HepG2 (cell line): ENCODE results near the gene GAREM1. TPM values are rescaled to one million over a fixed set of nuclear protein-coding genes. Genes with fewer than 3 reads are reported as not detected.

ENCODE experiments used
- ASH2L ChIP-seq: fragments of 300-600, 200-600 bp; sonication (generic); IDR thresholded peaks from 2 replicates; pipeline ENCODE4 v1.7.0; 2017; ENCODE audit warnings: low read depth, mild to moderate bottlenecking, moderate library complexity, mixed read lengths, low read length; ENCODE audit not compliant: insufficient read length
- CBFB ChIP-seq: sonication (generic); formaldehyde crosslinking; IDR thresholded peaks from 2 replicates; pipeline ENCODE4 v1.4.0; 2020; ENCODE audit warnings: missing genetic modification reagents
- CBX2 ChIP-seq, 2 experiments: fragments of 200-600 bp in 1 of 2; sonication (generic); formaldehyde crosslinking in 1 of 2; IDR thresholded peaks; 2 replicates each; pipeline versions ENCODE4 v1.7.0 to v1.8.1; 2018 to 2022; ENCODE audit warnings: low read depth in 2 of 2, low read length in 1 of 2, mild to moderate bottlenecking in 1 of 2, missing genetic modification reagents in 1 of 2
- CC2D1A ChIP-seq: sonication (generic); formaldehyde crosslinking; IDR thresholded peaks from 2 replicates; pipeline ENCODE4 v1.8.1; 2023; ENCODE audit warnings: mild to moderate bottlenecking, missing genetic modification reagents
- IKZF4 ChIP-seq: sonication (generic); formaldehyde crosslinking; IDR thresholded peaks from 2 replicates; pipeline ENCODE4 v1.5.1; 2020; ENCODE audit warnings: borderline replicate concordance, mild to moderate bottlenecking, low read depth, missing genetic modification reagents; ENCODE audit errors: not compliant biosample characterization
- MAF1 ChIP-seq: sonication (generic); formaldehyde crosslinking; IDR thresholded peaks from 2 replicates; pipeline ENCODE4 v1.5.0; 2020; ENCODE audit warnings: missing genetic modification reagents, borderline replicate concordance
- PHF5A ChIP-seq: IDR thresholded peaks from one replicate; pipeline ENCODE4 v1.6.1; 2018; ENCODE audit warnings: low read depth, missing genetic modification reagents; ENCODE audit not compliant: unreplicated experiment
- RAD51 ChIP-seq: fragments of 450-650 bp; IDR thresholded peaks from 2 replicates; pipeline ENCODE4 v1.6.1; 2016; ENCODE audit warnings: borderline replicate concordance
- ZKSCAN8 ChIP-seq: IDR thresholded peaks from 2 replicates; pipeline ENCODE4 v1.6.1; 2016; ENCODE audit warnings: borderline replicate concordance, missing genetic modification reagents, missing compliant biosample characterization
- ZNF383 ChIP-seq: sonication (generic); formaldehyde crosslinking; IDR thresholded peaks from 2 replicates; pipeline ENCODE4 v1.4.0; 2020; ENCODE audit warnings: missing genetic modification reagents, mild to moderate bottlenecking, borderline replicate concordance
- ZNF841 ChIP-seq: sonication (generic); formaldehyde crosslinking; IDR thresholded peaks from 2 replicates; pipeline ENCODE4 v1.8.1; 2023; ENCODE audit warnings: missing genetic modification reagents, borderline replicate concordance
- polyA plus RNA-seq, 8 experiments: library from polyadenylated mRNA; depleted of rRNA in 3 of 8; stranded (reverse) in 7 of 8; unstranded in 1 of 8; fragments of >200 nt; fragmentation: Illumina TruSeq in 4 of 8; extraction: Trizol in 4 of 8; gene quantifications; 2 replicates each; pipeline versions ENCODE4 v1.2.1 to v1.2.3, GENCODE V29; 2011 to 2016; ENCODE audit warnings: low read depth in 4 of 8, missing spikeins in 1 of 8, mixed read lengths in 1 of 8; ENCODE audit not compliant: insufficient read depth in 1 of 8
- total RNA-seq, 5 experiments: library from RNA; depleted of rRNA; stranded (reverse); fragments of >200 nt; fragmentation: Illumina TruSeq; extraction: Trizol; gene quantifications; 2 replicates each; pipeline ENCODE4 v1.2.3, GENCODE V29; 2016; ENCODE audit warnings: low read depth in 1 of 5
- TF ChIP-seq, protein P1 (sequence below): sonication (generic); formaldehyde crosslinking; IDR thresholded peaks from 2 replicates; pipeline ENCODE4 v1.4.0; 2020; ENCODE audit warnings: low read depth, mild to moderate bottlenecking, missing genetic modification reagents
- TF ChIP-seq, protein P2 (sequence below): sonication (generic); formaldehyde crosslinking; IDR thresholded peaks from 2 replicates; pipeline ENCODE4 v1.5.0; 2020; ENCODE audit warnings: missing genetic modification reagents, mild to moderate bottlenecking, borderline replicate concordance
- TF ChIP-seq, protein P3 (sequence below): sonication (generic); formaldehyde crosslinking; IDR thresholded peaks from 2 replicates; pipeline ENCODE4 v1.4.0; 2020; ENCODE audit warnings: mild to moderate bottlenecking, missing genetic modification reagents, borderline replicate concordance
- TF ChIP-seq, protein P4 (sequence below): IDR thresholded peaks from 2 replicates; pipeline ENCODE4 v1.6.1; 2016; ENCODE audit warnings: missing genetic modification reagents, missing compliant biosample characterization
- TF ChIP-seq, protein P5 (sequence below): sonication (generic); formaldehyde crosslinking; IDR thresholded peaks from 2 replicates; pipeline ENCODE4 v1.4.0; 2020; ENCODE audit warnings: missing genetic modification reagents, mild to moderate bottlenecking, borderline replicate concordance

Gene GAREM1
- total and polyA plus RNA-seq, 2 of the 13 experiments (the other 11 are each of a cell fraction or from before 2014, with no cell fraction given): 2.5 to 2.9 TPM

DNA sequence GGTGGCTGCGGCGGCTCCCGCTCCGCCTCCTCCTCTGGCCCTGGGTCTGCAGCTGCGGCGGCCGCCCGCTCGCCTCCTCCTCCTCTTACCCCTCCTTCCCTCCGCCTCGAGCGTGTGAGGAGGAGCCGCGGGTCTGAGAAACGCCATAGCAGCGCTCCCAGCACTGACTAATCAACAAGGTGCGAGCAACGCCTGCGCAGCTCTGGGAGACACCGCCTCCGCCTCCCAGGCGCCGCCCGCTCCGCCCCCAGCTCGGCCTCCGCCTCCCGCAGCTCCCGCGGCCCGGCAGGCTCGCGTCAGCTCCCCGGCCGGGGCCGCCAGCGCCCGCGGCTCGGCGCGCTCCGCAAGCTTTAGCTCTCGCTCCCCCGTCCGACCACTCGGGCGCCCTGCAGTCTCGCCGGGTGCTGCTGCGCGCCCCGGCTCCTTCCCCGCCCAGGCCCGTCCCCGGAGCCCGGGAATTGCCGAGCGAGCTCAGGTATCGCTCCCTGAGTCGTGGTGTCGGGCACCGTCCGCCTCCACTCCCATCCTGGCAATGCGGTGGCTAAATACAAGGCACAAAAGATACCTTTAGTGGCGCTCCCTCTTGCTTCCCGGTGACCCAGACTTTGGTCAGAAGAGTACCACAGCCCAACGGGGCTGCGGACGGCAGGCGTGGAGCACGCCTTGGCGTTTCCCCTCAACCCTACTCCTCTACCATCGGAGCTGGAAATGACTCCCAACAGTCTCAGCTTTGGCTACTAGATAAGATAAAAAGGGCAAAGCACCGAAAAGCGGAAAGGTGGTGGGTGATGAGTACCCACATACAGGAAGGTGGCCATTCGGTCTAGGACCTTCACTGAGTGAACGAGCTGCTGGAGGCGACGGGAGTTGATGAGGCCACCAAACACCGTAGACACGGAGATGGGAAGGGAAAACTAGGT lies at the start of gene GAREM1 (continued):
- no peak for TF ChIP-seq CBFB (CRISPR knock-in tag)
- no peak for TF ChIP-seq PHF5A (CRISPR knock-in tag)
- TF ChIP-seq, protein P1, sequence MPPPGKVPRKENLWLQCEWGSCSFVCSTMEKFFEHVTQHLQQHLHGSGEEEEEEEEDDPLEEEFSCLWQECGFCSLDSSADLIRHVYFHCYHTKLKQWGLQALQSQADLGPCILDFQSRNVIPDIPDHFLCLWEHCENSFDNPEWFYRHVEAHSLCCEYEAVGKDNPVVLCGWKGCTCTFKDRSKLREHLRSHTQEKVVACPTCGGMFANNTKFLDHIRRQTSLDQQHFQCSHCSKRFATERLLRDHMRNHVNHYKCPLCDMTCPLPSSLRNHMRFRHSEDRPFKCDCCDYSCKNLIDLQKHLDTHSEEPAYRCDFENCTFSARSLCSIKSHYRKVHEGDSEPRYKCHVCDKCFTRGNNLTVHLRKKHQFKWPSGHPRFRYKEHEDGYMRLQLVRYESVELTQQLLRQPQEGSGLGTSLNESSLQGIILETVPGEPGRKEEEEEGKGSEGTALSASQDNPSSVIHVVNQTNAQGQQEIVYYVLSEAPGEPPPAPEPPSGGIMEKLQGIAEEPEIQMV (CRISPR knock-in tag): peak; percentile 45; the same call in 1 of the 2 replicates
- TF ChIP-seq RAD51: no peak
- no peak for TF ChIP-seq CC2D1A
- TF ChIP-seq CBX2 (IDR thresholded peaks at IDR 0.05; ENCODE audit: low read depth, low read length): no peak
- TF ChIP-seq CBX2 (CRISPR knock-in tag; IDR thresholded peaks at IDR 0.05; ENCODE audit: low read depth): no peak
- no peak for TF ChIP-seq MAF1 (CRISPR knock-in tag)
- no peak for TF ChIP-seq ZKSCAN8
- TF ChIP-seq, protein P2, sequence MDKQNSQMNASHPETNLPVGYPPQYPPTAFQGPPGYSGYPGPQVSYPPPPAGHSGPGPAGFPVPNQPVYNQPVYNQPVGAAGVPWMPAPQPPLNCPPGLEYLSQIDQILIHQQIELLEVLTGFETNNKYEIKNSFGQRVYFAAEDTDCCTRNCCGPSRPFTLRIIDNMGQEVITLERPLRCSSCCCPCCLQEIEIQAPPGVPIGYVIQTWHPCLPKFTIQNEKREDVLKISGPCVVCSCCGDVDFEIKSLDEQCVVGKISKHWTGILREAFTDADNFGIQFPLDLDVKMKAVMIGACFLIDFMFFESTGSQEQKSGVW (CRISPR knock-in tag): no peak
- TF ChIP-seq IKZF4 (CRISPR knock-in tag): no peak
- no peak for TF ChIP-seq ZNF841 (CRISPR knock-in tag)
- TF ChIP-seq ZNF383 (CRISPR knock-in tag): no peak
- TF ChIP-seq, protein P3, sequence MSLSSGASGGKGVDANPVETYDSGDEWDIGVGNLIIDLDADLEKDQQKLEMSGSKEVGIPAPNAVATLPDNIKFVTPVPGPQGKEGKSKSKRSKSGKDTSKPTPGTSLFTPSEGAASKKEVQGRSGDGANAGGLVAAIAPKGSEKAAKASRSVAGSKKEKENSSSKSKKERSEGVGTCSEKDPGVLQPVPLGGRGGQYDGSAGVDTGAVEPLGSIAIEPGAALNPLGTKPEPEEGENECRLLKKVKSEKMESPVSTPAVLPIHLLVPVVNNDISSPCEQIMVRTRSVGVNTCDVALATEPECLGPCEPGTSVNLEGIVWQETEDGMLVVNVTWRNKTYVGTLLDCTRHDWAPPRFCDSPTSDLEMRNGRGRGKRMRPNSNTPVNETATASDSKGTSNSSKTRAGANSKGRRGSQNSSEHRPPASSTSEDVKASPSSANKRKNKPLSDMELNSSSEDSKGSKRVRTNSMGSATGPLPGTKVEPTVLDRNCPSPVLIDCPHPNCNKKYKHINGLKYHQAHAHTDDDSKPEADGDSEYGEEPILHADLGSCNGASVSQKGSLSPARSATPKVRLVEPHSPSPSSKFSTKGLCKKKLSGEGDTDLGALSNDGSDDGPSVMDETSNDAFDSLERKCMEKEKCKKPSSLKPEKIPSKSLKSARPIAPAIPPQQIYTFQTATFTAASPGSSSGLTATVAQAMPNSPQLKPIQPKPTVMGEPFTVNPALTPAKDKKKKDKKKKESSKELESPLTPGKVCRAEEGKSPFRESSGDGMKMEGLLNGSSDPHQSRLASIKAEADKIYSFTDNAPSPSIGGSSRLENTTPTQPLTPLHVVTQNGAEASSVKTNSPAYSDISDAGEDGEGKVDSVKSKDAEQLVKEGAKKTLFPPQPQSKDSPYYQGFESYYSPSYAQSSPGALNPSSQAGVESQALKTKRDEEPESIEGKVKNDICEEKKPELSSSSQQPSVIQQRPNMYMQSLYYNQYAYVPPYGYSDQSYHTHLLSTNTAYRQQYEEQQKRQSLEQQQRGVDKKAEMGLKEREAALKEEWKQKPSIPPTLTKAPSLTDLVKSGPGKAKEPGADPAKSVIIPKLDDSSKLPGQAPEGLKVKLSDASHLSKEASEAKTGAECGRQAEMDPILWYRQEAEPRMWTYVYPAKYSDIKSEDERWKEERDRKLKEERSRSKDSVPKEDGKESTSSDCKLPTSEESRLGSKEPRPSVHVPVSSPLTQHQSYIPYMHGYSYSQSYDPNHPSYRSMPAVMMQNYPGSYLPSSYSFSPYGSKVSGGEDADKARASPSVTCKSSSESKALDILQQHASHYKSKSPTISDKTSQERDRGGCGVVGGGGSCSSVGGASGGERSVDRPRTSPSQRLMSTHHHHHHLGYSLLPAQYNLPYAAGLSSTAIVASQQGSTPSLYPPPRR (CRISPR knock-in tag): no peak
- TF ChIP-seq, protein P4, sequence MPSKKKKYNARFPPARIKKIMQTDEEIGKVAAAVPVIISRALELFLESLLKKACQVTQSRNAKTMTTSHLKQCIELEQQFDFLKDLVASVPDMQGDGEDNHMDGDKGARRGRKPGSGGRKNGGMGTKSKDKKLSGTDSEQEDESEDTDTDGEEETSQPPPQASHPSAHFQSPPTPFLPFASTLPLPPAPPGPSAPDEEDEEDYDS (CRISPR knock-in tag): peak; percentile 22; the same call in 1 of the 2 replicates
- TF ChIP-seq ASH2L: peak; percentile 49
- TF ChIP-seq, protein P5, sequence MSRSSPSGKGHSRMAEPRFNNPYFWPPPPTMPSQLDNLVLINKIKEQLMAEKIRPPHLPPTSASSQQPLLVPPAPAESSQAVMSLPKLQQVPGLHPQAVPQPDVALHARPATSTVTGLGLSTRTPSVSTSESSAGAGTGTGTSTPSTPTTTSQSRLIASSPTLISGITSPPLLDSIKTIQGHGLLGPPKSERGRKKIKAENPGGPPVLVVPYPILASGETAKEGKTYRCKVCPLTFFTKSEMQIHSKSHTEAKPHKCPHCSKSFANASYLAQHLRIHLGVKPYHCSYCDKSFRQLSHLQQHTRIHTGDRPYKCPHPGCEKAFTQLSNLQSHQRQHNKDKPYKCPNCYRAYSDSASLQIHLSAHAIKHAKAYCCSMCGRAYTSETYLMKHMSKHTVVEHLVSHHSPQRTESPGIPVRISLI (CRISPR knock-in tag): no peak
